Measurements from ENCODE around the gene RAMP3. TPM values are rescaled to one million over a fixed set of nuclear protein-coding genes. Genes with fewer than 3 reads are reported as not detected.

RAMP3 gene
- polyA plus RNA-seq, 2 of the 4 experiments (the other 2 are of a cell fraction) = not detected

DNA sequence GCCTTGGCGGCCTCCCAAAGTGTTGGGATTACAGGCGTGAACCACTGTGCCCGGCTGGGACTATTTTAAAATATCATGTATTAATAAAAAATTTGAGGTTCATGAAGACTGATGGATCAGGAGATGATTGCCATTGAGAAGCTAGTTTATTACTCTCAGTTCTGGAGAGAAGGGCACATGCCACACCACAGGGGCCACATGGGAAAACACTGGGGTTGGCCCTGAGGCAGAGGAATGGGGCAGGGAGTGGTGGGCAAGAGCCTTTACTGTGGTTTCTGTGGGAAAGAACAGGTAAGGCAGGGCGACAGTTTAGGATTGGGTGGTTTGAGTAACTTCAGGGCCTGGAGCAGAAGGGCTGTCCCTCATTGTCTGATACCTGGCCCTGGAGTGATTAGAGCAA, 39.3 kb upstream of the RAMP3 start (continued):
- no peak for TF ChIP-seq GATA3 (IDR thresholded peaks at IDR 0.05; ENCODE audit: borderline replicate concordance)
- no peak for TF ChIP-seq FOXS1 (CRISPR knock-in tag; IDR thresholded peaks at IDR 0.05)

DNA sequence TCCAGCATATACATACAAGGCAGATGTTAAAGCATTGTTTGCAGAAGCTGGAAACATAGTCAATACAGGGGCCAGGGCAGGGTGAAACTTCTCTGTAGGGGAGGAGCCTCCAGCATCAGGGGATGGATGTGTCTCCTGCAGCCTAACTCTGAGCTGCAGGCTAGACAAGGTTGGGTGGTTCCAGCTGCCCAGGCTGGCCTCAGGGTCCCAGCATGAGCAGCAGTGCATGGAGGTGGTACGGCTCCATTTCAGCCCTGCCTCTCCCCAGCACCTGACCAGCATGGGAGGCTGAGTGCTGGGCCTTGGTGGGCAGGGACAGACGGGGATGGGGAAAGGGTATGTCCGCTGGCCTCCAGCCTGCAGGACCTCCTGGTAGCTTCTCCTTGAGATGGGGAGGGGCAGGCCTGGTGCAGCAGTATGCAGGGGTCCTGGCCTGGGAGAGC, 38.7 kb upstream of the RAMP3 start:
- Histone ChIP-seq H3K4me2 (no peak overlapping the region), H3K4me1 (no peaks in the 10 kb centered on the region), H3K27ac (no peak overlapping the region), H3K9me3 (no peaks in the 10 kb centered on the region), H3K4me3 (no peak overlapping the region)
- FAIRE-seq (no peak), DNase-seq (ENCODE audit: low read depth in 1 of 2, low spot score in 1 of 2) (no peak), ATAC-seq (0 out of 6 replicates have a peak, but pooled peaks of 1 of the 2 experiments have one; percentile 24)
- no CpG with 5 or more reads among the region's 3 CpGs for WGBS (ENCODE audit: missing lambda C conversion rate)
- TF ChIP-seq, protein P1, sequence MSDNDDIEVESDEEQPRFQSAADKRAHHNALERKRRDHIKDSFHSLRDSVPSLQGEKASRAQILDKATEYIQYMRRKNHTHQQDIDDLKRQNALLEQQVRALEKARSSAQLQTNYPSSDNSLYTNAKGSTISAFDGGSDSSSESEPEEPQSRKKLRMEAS (IDR thresholded peaks at IDR 0.05) = no peak
- TF ChIP-seq, protein P2, sequence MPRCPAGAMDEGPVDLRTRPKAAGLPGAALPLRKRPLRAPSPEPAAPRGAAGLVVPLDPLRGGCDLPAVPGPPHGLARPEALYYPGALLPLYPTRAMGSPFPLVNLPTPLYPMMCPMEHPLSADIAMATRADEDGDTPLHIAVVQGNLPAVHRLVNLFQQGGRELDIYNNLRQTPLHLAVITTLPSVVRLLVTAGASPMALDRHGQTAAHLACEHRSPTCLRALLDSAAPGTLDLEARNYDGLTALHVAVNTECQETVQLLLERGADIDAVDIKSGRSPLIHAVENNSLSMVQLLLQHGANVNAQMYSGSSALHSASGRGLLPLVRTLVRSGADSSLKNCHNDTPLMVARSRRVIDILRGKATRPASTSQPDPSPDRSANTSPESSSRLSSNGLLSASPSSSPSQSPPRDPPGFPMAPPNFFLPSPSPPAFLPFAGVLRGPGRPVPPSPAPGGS (IDR thresholded peaks at IDR 0.05) = no peak
- TF ChIP-seq EP300 (IDR thresholded peaks at IDR 0.05) = no peak
- TF ChIP-seq CBX8 (IDR thresholded peaks at IDR 0.05) = no peak
- no peak for TF ChIP-seq EHF (CRISPR knock-in tag; IDR thresholded peaks at IDR 0.05)
- TF ChIP-seq PHF8 (IDR thresholded peaks at IDR 0.05; ENCODE audit: borderline replicate concordance, low read depth) = no peak
- no peak for TF ChIP-seq ESRRA (IDR thresholded peaks at IDR 0.05; ENCODE audit: borderline replicate concordance, low read length)
- TF ChIP-seq BHLHE40 (IDR thresholded peaks at IDR 0.05; ENCODE audit: low read depth, low read length) = no peak
- no peak for TF ChIP-seq FOSL2 (IDR thresholded peaks at IDR 0.05)
- no peak for TF ChIP-seq FOSL2 (CRISPR knock-in tag; IDR thresholded peaks at IDR 0.05)
- TF ChIP-seq HOXA7 (CRISPR knock-in tag; IDR thresholded peaks at IDR 0.05) = no peak
- TF ChIP-seq FOSB (CRISPR knock-in tag; IDR thresholded peaks at IDR 0.05) = no peak
- no peak for TF ChIP-seq JUN (IDR thresholded peaks at IDR 0.05)
- TF ChIP-seq RFX5 (IDR thresholded peaks at IDR 0.05) = no peak
- TF ChIP-seq, protein P3, sequence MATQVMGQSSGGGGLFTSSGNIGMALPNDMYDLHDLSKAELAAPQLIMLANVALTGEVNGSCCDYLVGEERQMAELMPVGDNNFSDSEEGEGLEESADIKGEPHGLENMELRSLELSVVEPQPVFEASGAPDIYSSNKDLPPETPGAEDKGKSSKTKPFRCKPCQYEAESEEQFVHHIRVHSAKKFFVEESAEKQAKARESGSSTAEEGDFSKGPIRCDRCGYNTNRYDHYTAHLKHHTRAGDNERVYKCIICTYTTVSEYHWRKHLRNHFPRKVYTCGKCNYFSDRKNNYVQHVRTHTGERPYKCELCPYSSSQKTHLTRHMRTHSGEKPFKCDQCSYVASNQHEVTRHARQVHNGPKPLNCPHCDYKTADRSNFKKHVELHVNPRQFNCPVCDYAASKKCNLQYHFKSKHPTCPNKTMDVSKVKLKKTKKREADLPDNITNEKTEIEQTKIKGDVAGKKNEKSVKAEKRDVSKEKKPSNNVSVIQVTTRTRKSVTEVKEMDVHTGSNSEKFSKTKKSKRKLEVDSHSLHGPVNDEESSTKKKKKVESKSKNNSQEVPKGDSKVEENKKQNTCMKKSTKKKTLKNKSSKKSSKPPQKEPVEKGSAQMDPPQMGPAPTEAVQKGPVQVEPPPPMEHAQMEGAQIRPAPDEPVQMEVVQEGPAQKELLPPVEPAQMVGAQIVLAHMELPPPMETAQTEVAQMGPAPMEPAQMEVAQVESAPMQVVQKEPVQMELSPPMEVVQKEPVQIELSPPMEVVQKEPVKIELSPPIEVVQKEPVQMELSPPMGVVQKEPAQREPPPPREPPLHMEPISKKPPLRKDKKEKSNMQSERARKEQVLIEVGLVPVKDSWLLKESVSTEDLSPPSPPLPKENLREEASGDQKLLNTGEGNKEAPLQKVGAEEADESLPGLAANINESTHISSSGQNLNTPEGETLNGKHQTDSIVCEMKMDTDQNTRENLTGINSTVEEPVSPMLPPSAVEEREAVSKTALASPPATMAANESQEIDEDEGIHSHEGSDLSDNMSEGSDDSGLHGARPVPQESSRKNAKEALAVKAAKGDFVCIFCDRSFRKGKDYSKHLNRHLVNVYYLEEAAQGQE (IDR thresholded peaks at IDR 0.05) = no peak
- no peak for TF ChIP-seq SMC3 (IDR thresholded peaks at IDR 0.05)
- no peak for TF ChIP-seq FOXS1 (CRISPR knock-in tag; IDR thresholded peaks at IDR 0.05)
- TF ChIP-seq ZC3H11A (IDR thresholded peaks at IDR 0.05) = no peak
- TF ChIP-seq NR3C1 (IDR thresholded peaks at IDR 0.05) = no peak
- CTCF ChIA-PET = interaction anchor here (0.7 to 5.0 kb wide), 3 partner anchors 9 to 878 kb away, joined by 3 to 37 read pairs (median 3); no protein-coding TSS in a partner anchor
- POLR2A ChIA-PET = no interaction called here

DNA sequence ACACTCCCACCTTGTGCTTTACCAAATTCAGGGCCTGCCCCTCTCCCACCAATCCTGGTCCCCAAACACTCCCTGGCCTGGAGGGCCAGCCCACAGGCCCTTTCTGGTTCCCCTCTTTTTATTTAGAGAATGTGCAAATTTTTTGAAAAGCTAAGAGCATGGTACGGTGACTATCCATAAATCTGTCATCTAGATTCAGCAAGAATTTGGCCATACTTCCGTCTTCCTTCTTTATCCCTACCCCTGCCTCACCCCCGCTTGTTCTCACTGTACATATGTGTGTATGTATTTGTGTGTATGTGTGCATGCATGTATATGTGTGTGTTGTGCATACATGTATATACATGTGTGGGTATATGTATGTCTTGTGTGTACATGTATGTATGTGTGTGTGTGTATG, 38.0 kb upstream of the RAMP3 start:
- CTCF ChIA-PET = interaction anchor here (0.8 to 5.0 kb wide), 2 partner anchors 8 to 17 kb away, joined by 3 to 37 read pairs; no protein-coding TSS in a partner anchor
- no peak overlapping the region for H3K4me3 ChIP-seq
- no peaks in the 10 kb centered on the region for H3K9me3 ChIP-seq
- DNase-seq (ENCODE audit: low read depth in 1 of 2, low spot score in 1 of 2) = no peak
- TF ChIP-seq RCOR1 (IDR thresholded peaks at IDR 0.05; ENCODE audit: low read depth, low read length) (no peak), CBX2 (IDR thresholded peaks at IDR 0.05; ENCODE audit: borderline replicate concordance, low read depth) (no peak), CHD4 (IDR thresholded peaks at IDR 0.05; ENCODE audit: borderline replicate concordance) (no peak), KDM1A (IDR thresholded peaks at IDR 0.05; ENCODE audit: low read depth) (no peak), SMC3 (IDR thresholded peaks at IDR 0.05) (no peak), RARB (CRISPR knock-in tag; IDR thresholded peaks at IDR 0.05) (no peak), TFCP2L1 (CRISPR knock-in tag; IDR thresholded peaks at IDR 0.05) (no peak), RNF2 (IDR thresholded peaks at IDR 0.05; ENCODE audit: borderline replicate concordance, low read depth) (no peak), CBX8 (IDR thresholded peaks at IDR 0.05) (no peak), FOSL2 (IDR thresholded peaks at IDR 0.05) (no peak), FOSL2 (CRISPR knock-in tag; IDR thresholded peaks at IDR 0.05) (no peak), JUN (IDR thresholded peaks at IDR 0.05) (no peak), MYC (IDR thresholded peaks at IDR 0.05; ENCODE audit: borderline replicate concordance, low read length) (no peak), EP300 (IDR thresholded peaks at IDR 0.05) (no peak), NR3C1 (IDR thresholded peaks at IDR 0.05) (no peak)
- TF ChIP-seq, protein P2 (IDR thresholded peaks at IDR 0.05) = no peak
- TF ChIP-seq, protein P4, sequence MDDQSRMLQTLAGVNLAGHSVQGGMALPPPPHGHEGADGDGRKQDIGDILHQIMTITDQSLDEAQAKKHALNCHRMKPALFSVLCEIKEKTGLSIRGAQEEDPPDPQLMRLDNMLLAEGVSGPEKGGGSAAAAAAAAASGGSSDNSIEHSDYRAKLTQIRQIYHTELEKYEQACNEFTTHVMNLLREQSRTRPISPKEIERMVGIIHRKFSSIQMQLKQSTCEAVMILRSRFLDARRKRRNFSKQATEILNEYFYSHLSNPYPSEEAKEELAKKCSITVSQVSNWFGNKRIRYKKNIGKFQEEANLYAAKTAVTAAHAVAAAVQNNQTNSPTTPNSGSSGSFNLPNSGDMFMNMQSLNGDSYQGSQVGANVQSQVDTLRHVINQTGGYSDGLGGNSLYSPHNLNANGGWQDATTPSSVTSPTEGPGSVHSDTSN (IDR thresholded peaks at IDR 0.05) = no peak
- ATAC-seq = no peak
- no peak overlapping the region for H3K4me2 ChIP-seq
- H3K27ac ChIP-seq = no peak overlapping the region
- FAIRE-seq = no peak
- 92% methylated on average over 3 of the region's 3 CpGs for WGBS (ENCODE audit: missing lambda C conversion rate)
- no peaks in the 10 kb centered on the region for H3K4me1 ChIP-seq
- POLR2A ChIA-PET = interaction anchor here (2.0 kb wide), 1 partner anchor 8 kb away, joined by 6 read pairs; the partner anchor contains the start of gene TBRG4

Data from A549 (cell line).